ENCODE measurements around the gene NRP1.

Gene NRP1

DNA sequence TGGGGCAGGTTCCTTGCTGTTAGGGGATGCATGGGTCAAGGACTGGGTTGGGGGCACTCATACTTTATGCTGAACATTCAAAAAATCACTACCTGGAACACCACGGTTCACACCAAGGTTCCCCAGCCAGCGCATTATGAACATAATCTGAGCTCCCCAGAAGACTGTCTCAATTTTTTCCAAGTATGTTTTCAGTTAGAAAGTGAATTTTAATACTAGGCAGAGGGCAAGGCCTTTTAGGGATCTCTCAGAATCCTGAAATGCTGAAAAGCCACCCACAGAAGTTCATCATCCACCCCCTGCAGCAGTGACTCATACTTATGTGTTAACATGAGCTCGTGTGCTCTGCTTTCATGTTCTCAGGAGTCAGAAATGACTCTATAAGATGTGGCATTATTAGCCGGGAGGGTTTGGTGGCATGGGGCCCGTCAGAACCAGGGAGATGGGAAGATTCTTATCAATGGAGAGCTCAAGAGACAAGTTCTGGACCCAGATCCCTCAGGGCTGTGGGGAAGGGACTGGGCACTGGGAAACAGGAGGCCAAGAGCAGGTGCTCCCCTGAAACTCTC, 191.2 kb downstream of the NRP1 start:
- Histone ChIP-seq H3K79me2 (ENCODE audit: control insufficient read depth, low read length) (no peaks in the 10 kb centered on the region), H3K36me3 (ENCODE audit: control insufficient read depth, low read length) (no peaks in the 10 kb centered on the region), H3K4me2 (ENCODE audit: low read length) (no peak overlapping the region), H3K4me3 (ENCODE audit: low read length) (no peak overlapping the region), H3K9me2 (replicated peaks; ENCODE audit: control insufficient read depth, low read length) (no peaks in the 10 kb centered on the region), H3K4me1 (ENCODE audit: control insufficient read depth, low read length) (no peaks in the 10 kb centered on the region), H3F3A (ENCODE audit: control insufficient read depth, insufficient read depth) (no peaks in the 10 kb centered on the region), H4K20me1 (ENCODE audit: control insufficient read depth, insufficient read depth, low read depth, low read length) (no peaks in the 10 kb centered on the region), H3K27me3 (ENCODE audit: control insufficient read depth, low read length) (no peaks in the 10 kb centered on the region), H3K9me3 (ENCODE audit: control insufficient read depth, insufficient read depth, low read length) (no peaks in the 10 kb centered on the region), H3K27ac (ENCODE audit: low read depth, low read length) (no peak overlapping the region)
- no peak for TF ChIP-seq EZH2phosphoT487 (IDR thresholded peaks at IDR 0.05; ENCODE audit: borderline replicate concordance, low read length)
- TF ChIP-seq, protein P1, sequence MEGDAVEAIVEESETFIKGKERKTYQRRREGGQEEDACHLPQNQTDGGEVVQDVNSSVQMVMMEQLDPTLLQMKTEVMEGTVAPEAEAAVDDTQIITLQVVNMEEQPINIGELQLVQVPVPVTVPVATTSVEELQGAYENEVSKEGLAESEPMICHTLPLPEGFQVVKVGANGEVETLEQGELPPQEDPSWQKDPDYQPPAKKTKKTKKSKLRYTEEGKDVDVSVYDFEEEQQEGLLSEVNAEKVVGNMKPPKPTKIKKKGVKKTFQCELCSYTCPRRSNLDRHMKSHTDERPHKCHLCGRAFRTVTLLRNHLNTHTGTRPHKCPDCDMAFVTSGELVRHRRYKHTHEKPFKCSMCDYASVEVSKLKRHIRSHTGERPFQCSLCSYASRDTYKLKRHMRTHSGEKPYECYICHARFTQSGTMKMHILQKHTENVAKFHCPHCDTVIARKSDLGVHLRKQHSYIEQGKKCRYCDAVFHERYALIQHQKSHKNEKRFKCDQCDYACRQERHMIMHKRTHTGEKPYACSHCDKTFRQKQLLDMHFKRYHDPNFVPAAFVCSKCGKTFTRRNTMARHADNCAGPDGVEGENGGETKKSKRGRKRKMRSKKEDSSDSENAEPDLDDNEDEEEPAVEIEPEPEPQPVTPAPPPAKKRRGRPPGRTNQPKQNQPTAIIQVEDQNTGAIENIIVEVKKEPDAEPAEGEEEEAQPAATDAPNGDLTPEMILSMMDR (IDR thresholded peaks at IDR 0.05; ENCODE audit: low read depth, low read length, poor library complexity, severe bottlenecking), result no peak

DNA sequence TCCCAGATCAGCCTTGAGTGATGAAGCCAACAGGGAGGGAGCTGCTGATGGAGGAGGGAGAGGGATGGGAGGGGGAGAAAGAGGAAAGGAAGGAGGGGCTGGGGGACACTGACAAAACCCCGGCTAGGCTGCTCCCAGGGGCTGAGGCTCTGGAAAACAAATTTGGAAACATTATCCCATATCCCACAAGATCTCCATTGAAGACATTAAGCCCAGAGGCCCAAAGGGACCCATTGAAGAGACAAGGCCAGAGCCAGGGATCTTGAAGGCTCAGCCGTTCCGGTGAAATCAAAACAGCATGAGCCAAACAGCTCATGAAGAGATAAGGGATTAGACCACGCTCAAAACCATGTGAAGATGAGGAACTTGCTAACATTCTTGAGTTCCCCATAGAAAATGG, 192.2 kb downstream of the NRP1 start:
- no peaks in the 10 kb centered on the region for H4K20me1 ChIP-seq (ENCODE audit: control insufficient read depth, insufficient read depth, low read depth, low read length)
- TF ChIP-seq EZH2phosphoT487 (IDR thresholded peaks at IDR 0.05; ENCODE audit: borderline replicate concordance, low read length), result no peak
- TF ChIP-seq, protein P1 (IDR thresholded peaks at IDR 0.05; ENCODE audit: low read depth, low read length, poor library complexity, severe bottlenecking), result no peak
- no peaks in the 10 kb centered on the region for H3K9me2 ChIP-seq (replicated peaks; ENCODE audit: control insufficient read depth, low read length)
- H3F3A ChIP-seq (ENCODE audit: control insufficient read depth, insufficient read depth), result no peaks in the 10 kb centered on the region
- H3K4me2 ChIP-seq (ENCODE audit: low read length), result no peak overlapping the region
- no peaks in the 10 kb centered on the region for H3K4me1 ChIP-seq (ENCODE audit: control insufficient read depth, low read length)
- H3K27me3 ChIP-seq (ENCODE audit: control insufficient read depth, low read length), result no peaks in the 10 kb centered on the region
- H3K36me3 ChIP-seq (ENCODE audit: control insufficient read depth, low read length), result no peaks in the 10 kb centered on the region
- H3K9me3 ChIP-seq (ENCODE audit: control insufficient read depth, insufficient read depth, low read length), result no peaks in the 10 kb centered on the region
- H3K4me3 ChIP-seq (ENCODE audit: low read length), result no peak overlapping the region
- no peaks in the 10 kb centered on the region for H3K79me2 ChIP-seq (ENCODE audit: control insufficient read depth, low read length)
- no peak overlapping the region for H3K27ac ChIP-seq (ENCODE audit: low read depth, low read length)

GRCh38 chr10:33141251-33141650, 193.2 kb downstream of the NRP1 start:
- Histone ChIP-seq H3K27me3 (ENCODE audit: control insufficient read depth, low read length) (no peaks in the 10 kb centered on the region), H4K20me1 (ENCODE audit: control insufficient read depth, insufficient read depth, low read depth, low read length) (no peaks in the 10 kb centered on the region), H3K4me3 (ENCODE audit: low read length) (no peak overlapping the region), H3K79me2 (ENCODE audit: control insufficient read depth, low read length) (no peaks in the 10 kb centered on the region), H3K36me3 (ENCODE audit: control insufficient read depth, low read length) (no peaks in the 10 kb centered on the region), H3K4me1 (ENCODE audit: control insufficient read depth, low read length) (no peaks in the 10 kb centered on the region), H3K4me2 (ENCODE audit: low read length) (no peak overlapping the region), H3K9me3 (ENCODE audit: control insufficient read depth, insufficient read depth, low read length) (no peaks in the 10 kb centered on the region), H3K27ac (ENCODE audit: low read depth, low read length) (no peak overlapping the region), H3K9me2 (replicated peaks; ENCODE audit: control insufficient read depth, low read length) (no peaks in the 10 kb centered on the region), H3F3A (ENCODE audit: control insufficient read depth, insufficient read depth) (no peaks in the 10 kb centered on the region)
- TF ChIP-seq, protein P1 (IDR thresholded peaks at IDR 0.05; ENCODE audit: low read depth, low read length, poor library complexity, severe bottlenecking), result no peak
- TF ChIP-seq EZH2phosphoT487 (IDR thresholded peaks at IDR 0.05; ENCODE audit: borderline replicate concordance, low read length), result no peak
